Activated gamma-delta T cell (primary cell): ENCODE measurements around the gene RNF213.

Source experiments
- DNase-seq: peaks from one replicate; lab custom pipeline; 2025; lab: John Stamatoyannopoulos, UW

RNF213 gene

GRCh38 chr17:80433916-80434666, 173.4 kb downstream of the RNF213 start:
- DNase-seq = no peak

GRCh38 chr17:80437532-80437931, 176.9 kb downstream of the RNF213 start:
- DNase-seq = no peak

GRCh38 chr17:80438806-80439205, 178.2 kb downstream of the RNF213 start:
- no peak for DNase-seq

GRCh38 chr17:80439499-80439898, 178.8 kb downstream of the RNF213 start:
- no peak for DNase-seq

GRCh38 chr17:80441133-80441578, 180.5 kb downstream of the RNF213 start:
- no peak for DNase-seq

GRCh38 chr17:80441598-80442322, 181.1 kb downstream of the RNF213 start:
- no peak for DNase-seq

- DNase-seq = no peak
These were observed 181.6 kb downstream of the RNF213 start for GRCh38 chr17:80442323-80442659.

- no peak for DNase-seq
These were observed 182.1 kb downstream of the RNF213 start for GRCh38 chr17:80442764-80443163.

- DNase-seq = no peak
These were observed 182.8 kb downstream of the RNF213 start for GRCh38 chr17:80443498-80443897.

- no peak for DNase-seq
These were observed 183.4 kb downstream of the RNF213 start for GRCh38 chr17:80443916-80444643.

GRCh38 chr17:80444644-80444979, 184.0 kb downstream of the RNF213 start:
- DNase-seq = no peak

- no peak for DNase-seq
These were observed 184.5 kb downstream of the RNF213 start for GRCh38 chr17:80445007-80445725.

- no peak for DNase-seq
These were observed 185.1 kb downstream of the RNF213 start for GRCh38 chr17:80445726-80446110.

GRCh38 chr17:80446645-80447405, 186.2 kb downstream of the RNF213 start:
- no peak for DNase-seq

- no peak for DNase-seq
These were observed 187.1 kb downstream of the RNF213 start for GRCh38 chr17:80447790-80448189.
